Measurements from ENCODE around the gene PRX. TPM values are rescaled to one million over a fixed set of nuclear protein-coding genes. Genes with fewer than 3 reads are reported as not detected.

Gene PRX
- total and polyA plus RNA-seq, 2 of the 13 experiments (the other 11 are each of a cell fraction or from before 2014, with no cell fraction given): 0.66 TPM

DNA sequence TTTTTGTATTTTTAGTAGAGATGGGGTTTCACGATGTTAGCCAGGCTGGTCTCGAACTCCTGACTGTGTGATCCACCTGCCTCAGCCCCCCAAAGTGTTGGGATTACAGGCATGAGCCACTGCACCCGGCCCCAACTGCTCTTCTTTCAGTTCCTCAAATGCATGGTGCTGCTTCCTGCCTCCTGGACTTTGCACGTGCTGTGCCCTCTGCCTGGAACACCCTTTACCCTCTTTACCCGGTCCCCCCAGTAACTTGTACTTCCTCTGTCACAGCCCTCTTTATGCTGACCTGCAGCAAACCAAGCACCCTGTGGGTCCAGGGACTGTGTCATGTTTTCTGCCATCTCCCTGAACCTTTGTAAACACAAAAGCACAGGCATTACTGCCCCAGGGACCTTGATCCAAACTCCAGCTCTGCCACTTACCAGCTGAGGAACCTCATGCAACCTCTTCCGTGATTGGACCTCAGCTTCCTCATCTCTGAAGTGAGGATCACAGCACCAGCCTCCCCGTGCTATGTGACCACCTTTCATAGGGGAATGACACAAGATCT, 48.6 kb upstream of the PRX start (continued):
- TF ChIP-seq, protein P1, sequence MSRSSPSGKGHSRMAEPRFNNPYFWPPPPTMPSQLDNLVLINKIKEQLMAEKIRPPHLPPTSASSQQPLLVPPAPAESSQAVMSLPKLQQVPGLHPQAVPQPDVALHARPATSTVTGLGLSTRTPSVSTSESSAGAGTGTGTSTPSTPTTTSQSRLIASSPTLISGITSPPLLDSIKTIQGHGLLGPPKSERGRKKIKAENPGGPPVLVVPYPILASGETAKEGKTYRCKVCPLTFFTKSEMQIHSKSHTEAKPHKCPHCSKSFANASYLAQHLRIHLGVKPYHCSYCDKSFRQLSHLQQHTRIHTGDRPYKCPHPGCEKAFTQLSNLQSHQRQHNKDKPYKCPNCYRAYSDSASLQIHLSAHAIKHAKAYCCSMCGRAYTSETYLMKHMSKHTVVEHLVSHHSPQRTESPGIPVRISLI (CRISPR knock-in tag; IDR thresholded peaks at IDR 0.05; ENCODE audit: borderline replicate concordance): no peak
- TF ChIP-seq EED (CRISPR knock-in tag; IDR thresholded peaks at IDR 0.05) (no peak), ZNF550 (CRISPR knock-in tag; IDR thresholded peaks at IDR 0.05; ENCODE audit: borderline replicate concordance) (no peak), ZBTB42 (CRISPR knock-in tag; IDR thresholded peaks at IDR 0.05) (no peak), ZNF34 (CRISPR knock-in tag; IDR thresholded peaks at IDR 0.05; ENCODE audit: borderline replicate concordance) (no peak), ATF7 (IDR thresholded peaks at IDR 0.05) (no peak), ATF7 (CRISPR knock-in tag; IDR thresholded peaks at IDR 0.05) (no peak), REXO4 (CRISPR knock-in tag; IDR thresholded peaks at IDR 0.05; ENCODE audit: borderline replicate concordance) (no peak), ZNF562 (CRISPR knock-in tag; IDR thresholded peaks at IDR 0.05; ENCODE audit: borderline replicate concordance) (no peak), ZNF564 (CRISPR knock-in tag; IDR thresholded peaks at IDR 0.05) (peak; percentile 70; the same call in 1 of the 2 replicates), ZBTB37 (CRISPR knock-in tag; IDR thresholded peaks at IDR 0.05) (no peak), NONO (IDR thresholded peaks at IDR 0.05) (no peak), NONO (CRISPR knock-in tag; conservative IDR thresholded peaks at IDR 0.05) (0 out of 2 replicates have a peak, but pooled peaks have one; percentile 29), ZBTB44 (CRISPR knock-in tag; IDR thresholded peaks at IDR 0.05) (no peak), ZBED4 (CRISPR knock-in tag; IDR thresholded peaks at IDR 0.05; ENCODE audit: borderline replicate concordance) (no peak), UBTF (CRISPR knock-in tag; IDR thresholded peaks at IDR 0.05) (peak; percentile 47; the same call in 1 of the 2 replicates), SSRP1 (CRISPR knock-in tag; IDR thresholded peaks at IDR 0.05) (no peak), NFE2L2 (IDR thresholded peaks at IDR 0.05; ENCODE audit: low read length) (no peak), ZNF17 (CRISPR knock-in tag; IDR thresholded peaks at IDR 0.05) (no peak), MED8 (CRISPR knock-in tag; IDR thresholded peaks at IDR 0.05; ENCODE audit: insufficient replicate concordance) (no peak), ZNF674 (CRISPR knock-in tag; IDR thresholded peaks at IDR 0.05; ENCODE audit: low read depth) (no peak)

Measured in HepG2 (cell line).